DMS 273 treated with DMSO at 0.1 percent for 48 hours (cell line): Measurements from ENCODE around the gene RIC3.
"Not testable (repeated sequence)": the region's sequence is repeated elsewhere in the genome, so short reads cannot be mapped to it uniquely, and the experiment has no call there.

Source experiments
- DNase-seq: peaks from one replicate; lab custom pipeline; 2025; lab: John Stamatoyannopoulos, UW

Gene RIC3

GRCh38 chr11:8190431-8190830 lies 21.6 kb upstream of the RIC3 start:
- DNase-seq: no peak

GRCh38 chr11:8186429-8186828 lies 17.6 kb upstream of the RIC3 start:
- no peak for DNase-seq

GRCh38 chr11:8183111-8183510 lies 14.3 kb upstream of the RIC3 start:
- no peak for DNase-seq

- DNase-seq: no peak
Measured at GRCh38 chr11:8180469-8180868, 11.6 kb upstream of the RIC3 start.

- DNase-seq: no peak
Measured at GRCh38 chr11:8178297-8178696, 9.5 kb upstream of the RIC3 start.

- DNase-seq: no peak
Measured at GRCh38 chr11:8177136-8177535, 8.3 kb upstream of the RIC3 start.

GRCh38 chr11:8167796-8168195 lies 1.0 kb downstream of the RIC3 start:
- DNase-seq: no peak

- no peak for DNase-seq
Measured at GRCh38 chr11:8164746-8165145, 4.1 kb downstream of the RIC3 start.

GRCh38 chr11:8161627-8162304 lies 7.1 kb downstream of the RIC3 start:
- not testable (repeated sequence) for DNase-seq

GRCh38 chr11:8156877-8157276 lies 11.9 kb downstream of the RIC3 start:
- no peak for DNase-seq

GRCh38 chr11:8149726-8150125 lies 19.1 kb downstream of the RIC3 start:
- DNase-seq: no peak

- no peak for DNase-seq
Measured at GRCh38 chr11:8138526-8138925, 30.3 kb downstream of the RIC3 start.

GRCh38 chr11:8127447-8127846 lies 41.4 kb downstream of the RIC3 start:
- no peak for DNase-seq

GRCh38 chr11:8126649-8127289 lies 42.1 kb downstream of the RIC3 start:
- DNase-seq: no peak

- no peak for DNase-seq
Measured at GRCh38 chr11:8122173-8122764, 46.6 kb downstream of the RIC3 start.

- DNase-seq: no peak
Measured at GRCh38 chr11:8111636-8112035, 57.2 kb downstream of the RIC3 start.

GRCh38 chr11:8110396-8110795 lies 58.4 kb downstream of the RIC3 start:
- no peak for DNase-seq

- DNase-seq: no peak
Measured at GRCh38 chr11:8109675-8110074, 59.1 kb downstream of the RIC3 start.

GRCh38 chr11:8108421-8108820 lies 60.4 kb downstream of the RIC3 start:
- DNase-seq: no peak

- no peak for DNase-seq
Measured at GRCh38 chr11:8107642-8108041, 61.2 kb downstream of the RIC3 start.

- no peak for DNase-seq
Measured at GRCh38 chr11:8106679-8107078, 62.1 kb downstream of the RIC3 start.

GRCh38 chr11:8105666-8106065 lies 63.2 kb downstream of the RIC3 start:
- no peak for DNase-seq

GRCh38 chr11:8105133-8105532 lies 63.7 kb downstream of the RIC3 start:
- DNase-seq: no peak

GRCh38 chr11:8103909-8104308 lies 64.9 kb downstream of the RIC3 start:
- no peak for DNase-seq
